Mesothelial cell of epicardium (in vitro differentiated cells): ENCODE measurements around the gene ZNF511. TPM values are rescaled to one million over a fixed set of nuclear protein-coding genes. Genes with fewer than 3 reads are reported as not detected.

Experiments
- DNase-seq, 2 experiments: peaks; one replicate each; pipeline ENCODE4 v3.0.0; 2021; ENCODE audit warnings: low spot score in 2 of 2; ENCODE audit not compliant: unreplicated experiment in 2 of 2
- H3K27ac Mint-ChIP-seq: 2 replicates; pipeline ENCODE4 v1.8.0; 2021; ENCODE audit warnings: mixed read lengths
- H3K27me3 Mint-ChIP-seq: 2 replicates; pipeline ENCODE4 v1.8.0; 2021; ENCODE audit warnings: low read depth, mixed read lengths
- H3K36me3 Mint-ChIP-seq: 2 replicates; pipeline ENCODE4 v1.8.0; 2021; ENCODE audit warnings: mixed read lengths
- H3K4me1 Mint-ChIP-seq: 2 replicates; pipeline ENCODE4 v1.8.0; 2021; ENCODE audit warnings: mixed read lengths
- H3K4me3 Mint-ChIP-seq: 2 replicates; pipeline ENCODE4 v1.8.0; 2021; ENCODE audit warnings: mild to moderate bottlenecking, moderate library complexity, mixed read lengths
- H3K9me3 Mint-ChIP-seq: 2 replicates; pipeline ENCODE4 v1.8.0; 2021; ENCODE audit warnings: mixed read lengths
- CTCF ChIP-seq: fragments of 200-600 bp; sonication (generic); IDR thresholded peaks from one replicate; pipeline ENCODE4 v1.5.0; 2021; ENCODE audit warnings: antibody characterized with exemption; ENCODE audit not compliant: unreplicated experiment
- total RNA-seq: library from RNA; stranded (reverse); gene quantifications from 3 replicates; pipeline ENCODE4 v1.2.1, GENCODE V29; 2021

Gene ZNF511
- total RNA-seq, 1 donor from 2014 or later = 44.9 TPM

GRCh38 chr10:133344236-133344635, 35.5 kb downstream of the ZNF511 start:
- peaks cover 42% of the 10 kb centered on the region for H3K27me3 Mint-ChIP-seq
- no peaks in the 10 kb centered on the region for H3K36me3 Mint-ChIP-seq
- TF ChIP-seq CTCF = no peak
- DNase-seq = no peak
- H3K4me3 Mint-ChIP-seq = no peak overlapping the region
- no peaks in the 10 kb centered on the region for H3K4me1 Mint-ChIP-seq
- peaks cover 12% of the 10 kb centered on the region for H3K9me3 Mint-ChIP-seq
- no peak overlapping the region for H3K27ac Mint-ChIP-seq

GRCh38 chr10:133346413-133346812, 37.7 kb downstream of the ZNF511 start:
- Mint-ChIP-seq H3K27me3 (peaks cover 34% of the 10 kb centered on the region), H3K36me3 (no peaks in the 10 kb centered on the region), H3K9me3 (peaks cover 12% of the 10 kb centered on the region), H3K4me1 (no peaks in the 10 kb centered on the region), H3K27ac (no peak overlapping the region), H3K4me3 (no peak overlapping the region)
- no peak for TF ChIP-seq CTCF
- DNase-seq = no peak

GRCh38 chr10:133347710-133348517, 39.2 kb downstream of the ZNF511 start:
- Mint-ChIP-seq H3K4me3 (no peak overlapping the region), H3K27me3 (peaks cover 26% of the 10 kb centered on the region), H3K36me3 (no peaks in the 10 kb centered on the region), H3K9me3 (peaks cover 7% of the 10 kb centered on the region), H3K27ac (no peak overlapping the region), H3K4me1 (no peaks in the 10 kb centered on the region)
- TF ChIP-seq CTCF = no peak
- no peak for DNase-seq

- TF ChIP-seq CTCF = no peak
- Mint-ChIP-seq H3K9me3 (peaks cover 7% of the 10 kb centered on the region), H3K27ac (no peak overlapping the region), H3K27me3 (peaks cover 17% of the 10 kb centered on the region), H3K4me3 (no peak overlapping the region), H3K36me3 (no peaks in the 10 kb centered on the region), H3K4me1 (no peaks in the 10 kb centered on the region)
- no peak for DNase-seq
Observed at GRCh38 chr10:133349160-133349568, 40.5 kb downstream of the ZNF511 start.

- Mint-ChIP-seq H3K4me3 (no peak overlapping the region), H3K9me3 (peaks cover 7% of the 10 kb centered on the region), H3K4me1 (no peaks in the 10 kb centered on the region)
Observed at GRCh38 chr10:133349577-133350011, 40.9 kb downstream of the ZNF511 start.

More at GRCh38 chr10:133349577-133350011, 40.9 kb downstream of the ZNF511 start:
- H3K27me3 Mint-ChIP-seq = peaks cover 13% of the 10 kb centered on the region
- no peaks in the 10 kb centered on the region for H3K36me3 Mint-ChIP-seq
- no peak for DNase-seq
- TF ChIP-seq CTCF = no peak
- H3K27ac Mint-ChIP-seq = no peak overlapping the region
